ES-I3 (cell line): ENCODE measurements around the gene ISOC2.
"Not testable (repeated sequence)": the region's sequence is repeated elsewhere in the genome, so short reads cannot be mapped to it uniquely, and the experiment has no call there.

Source experiments
- H3K36me3 ChIP-seq: 2 replicates; pipeline ENCODE4 v1.6.1; 2013; ENCODE audit warnings: mild to moderate bottlenecking, low read length, control low read depth, moderate library complexity; ENCODE audit not compliant: insufficient read depth
- H3K4me1 ChIP-seq: 2 replicates; pipeline ENCODE4 v1.6.1; 2013; ENCODE audit warnings: mild to moderate bottlenecking, control low read depth, low read length; ENCODE audit not compliant: insufficient read depth
- H3K9ac ChIP-seq: 2 replicates; pipeline ENCODE4 v1.6.1; 2013; ENCODE audit warnings: low read depth, mild to moderate bottlenecking, low read length, moderate library complexity
- H3K9me3 ChIP-seq: 2 replicates; pipeline ENCODE4 v1.6.1; 2013; ENCODE audit warnings: mild to moderate bottlenecking, low read length, moderate library complexity; ENCODE audit not compliant: control insufficient read depth, insufficient read depth

Gene ISOC2

DNA sequence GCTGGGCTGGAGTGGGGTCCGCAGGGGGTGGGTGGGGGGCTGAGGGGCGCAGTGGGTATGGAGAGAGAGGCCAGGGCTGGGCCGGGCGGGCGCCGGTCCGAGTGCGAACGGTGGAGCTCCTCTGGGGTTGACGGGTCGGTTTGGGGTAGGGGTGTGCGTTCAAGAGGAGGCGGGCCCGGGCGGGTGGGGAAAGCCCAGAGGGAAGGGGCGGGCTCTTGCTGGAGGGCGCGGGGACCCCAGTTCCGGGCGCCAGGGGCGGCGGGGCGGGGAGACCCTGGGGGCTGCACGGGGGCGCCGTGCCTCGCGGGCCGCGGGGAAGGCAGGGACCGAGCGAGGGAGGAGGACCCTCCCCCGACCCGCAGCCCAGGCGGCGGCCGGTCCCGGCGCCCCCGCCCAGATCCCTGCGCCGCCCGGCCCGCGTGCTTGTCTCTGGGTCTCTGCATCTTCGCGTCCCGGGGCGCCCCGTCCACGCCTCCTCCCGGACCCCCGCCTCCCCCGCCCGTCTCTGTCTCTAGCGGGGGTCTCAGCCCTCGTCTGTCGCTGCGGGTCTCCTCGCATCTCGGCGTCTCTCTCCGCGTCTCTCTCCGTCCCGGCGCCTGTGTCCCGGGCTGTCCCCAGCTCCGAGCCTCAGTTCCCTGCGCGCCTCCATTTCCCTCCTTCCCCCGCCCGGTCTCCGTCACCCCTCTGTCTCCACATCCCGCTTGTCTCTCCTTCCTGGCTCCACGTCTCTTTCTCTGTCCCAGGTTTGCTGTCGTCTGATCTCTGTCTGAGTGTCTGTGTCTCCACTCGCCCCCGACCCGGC, 10.1 kb downstream of the ISOC2 start:
- no peaks in the 10 kb centered on the region for H3K36me3 ChIP-seq
- H3K4me1 ChIP-seq, result no peaks in the 10 kb centered on the region
- H3K9me3 ChIP-seq, result no peaks in the 10 kb centered on the region
- peak overlapping the region; percentile 38; the same call in 1 of the 2 replicates for H3K9ac ChIP-seq

DNA sequence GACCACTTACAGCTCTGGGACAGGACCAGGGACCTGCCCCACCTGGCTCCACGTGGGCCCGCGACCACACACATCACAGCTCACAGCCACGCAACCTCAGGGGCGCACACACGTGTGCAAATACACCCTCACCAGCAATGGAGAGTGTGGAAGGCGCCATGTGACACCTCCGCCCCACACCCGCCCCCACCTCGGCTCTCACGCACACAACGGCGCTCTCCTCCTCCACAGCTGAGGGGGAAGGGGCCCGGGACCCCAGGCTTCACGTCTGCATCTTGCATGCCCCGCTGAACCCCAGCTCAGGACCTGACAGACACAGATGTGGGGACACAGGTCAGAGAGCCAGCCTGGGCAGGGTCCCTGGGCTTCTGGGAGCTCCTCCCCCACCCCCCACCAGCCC, 12.0 kb downstream of the ISOC2 start:
- no peaks in the 10 kb centered on the region for H3K4me1 ChIP-seq
- H3K9me3 ChIP-seq, result no peaks in the 10 kb centered on the region
- H3K9ac ChIP-seq, result no peak overlapping the region
- H3K36me3 ChIP-seq, result no peaks in the 10 kb centered on the region

DNA sequence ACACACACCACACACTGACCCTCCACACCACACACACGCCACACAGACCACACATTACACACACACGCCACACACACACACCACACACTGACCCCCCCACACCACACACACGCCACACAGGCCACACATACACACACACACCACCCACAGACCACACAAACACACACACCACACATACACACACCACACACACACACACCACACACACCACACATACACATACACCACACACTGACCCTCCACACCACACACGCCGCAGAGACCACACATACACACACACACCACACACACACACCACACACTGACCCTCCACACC, 13.3 kb downstream of the ISOC2 start:
- not testable (repeated sequence) for H3K9me3 ChIP-seq, H3K36me3 ChIP-seq, H3K4me1 ChIP-seq, H3K9ac ChIP-seq

DNA sequence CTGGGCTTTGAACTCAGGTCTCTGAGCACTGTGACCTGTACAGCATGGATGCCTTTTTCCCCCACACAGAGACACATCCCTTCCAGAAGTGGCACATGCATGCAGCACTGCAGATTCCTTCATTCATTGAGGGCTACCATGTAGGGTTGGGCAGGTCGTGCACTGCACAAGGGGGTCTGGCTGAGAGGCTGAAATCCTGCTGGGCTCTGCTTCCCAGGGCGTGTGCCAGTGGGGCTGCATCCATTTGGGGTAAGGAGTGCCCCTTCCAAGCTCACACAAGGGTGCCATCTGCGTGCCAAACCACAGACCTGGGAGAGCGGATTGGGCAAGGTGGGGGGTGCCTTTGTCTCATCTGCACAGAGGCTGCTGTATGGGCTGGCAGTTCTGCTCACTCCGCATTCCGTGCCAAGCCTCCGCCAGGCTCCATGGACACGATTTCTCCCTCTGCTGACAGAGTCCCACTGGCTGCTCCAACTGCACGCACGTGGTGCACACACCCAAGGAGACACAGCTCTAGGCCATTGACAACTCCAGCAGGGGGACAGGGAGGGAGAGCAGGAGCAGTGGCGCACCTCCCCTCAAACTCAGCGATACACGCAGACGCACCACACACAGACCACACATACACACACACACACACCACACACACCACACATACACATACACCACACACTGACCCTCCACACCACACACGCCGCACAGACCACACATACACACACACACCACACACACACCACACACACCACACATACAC, 13.8 kb downstream of the ISOC2 start:
- Histone ChIP-seq H3K4me1 (no peaks in the 10 kb centered on the region), H3K9me3 (no peaks in the 10 kb centered on the region), H3K36me3 (no peaks in the 10 kb centered on the region), H3K9ac (no peak overlapping the region)

- Histone ChIP-seq H3K36me3 (no peaks in the 10 kb centered on the region), H3K9me3 (no peaks in the 10 kb centered on the region), H3K9ac (no peak overlapping the region), H3K4me1 (no peaks in the 10 kb centered on the region)
Observed at GRCh38 chr19:55446060-55446459, 15.4 kb downstream of the ISOC2 start.

GRCh38 chr19:55444646-55445045, 16.8 kb downstream of the ISOC2 start:
- no peaks in the 10 kb centered on the region for H3K36me3 ChIP-seq
- no peak overlapping the region for H3K9ac ChIP-seq
- no peaks in the 10 kb centered on the region for H3K4me1 ChIP-seq
- H3K9me3 ChIP-seq, result no peaks in the 10 kb centered on the region

DNA sequence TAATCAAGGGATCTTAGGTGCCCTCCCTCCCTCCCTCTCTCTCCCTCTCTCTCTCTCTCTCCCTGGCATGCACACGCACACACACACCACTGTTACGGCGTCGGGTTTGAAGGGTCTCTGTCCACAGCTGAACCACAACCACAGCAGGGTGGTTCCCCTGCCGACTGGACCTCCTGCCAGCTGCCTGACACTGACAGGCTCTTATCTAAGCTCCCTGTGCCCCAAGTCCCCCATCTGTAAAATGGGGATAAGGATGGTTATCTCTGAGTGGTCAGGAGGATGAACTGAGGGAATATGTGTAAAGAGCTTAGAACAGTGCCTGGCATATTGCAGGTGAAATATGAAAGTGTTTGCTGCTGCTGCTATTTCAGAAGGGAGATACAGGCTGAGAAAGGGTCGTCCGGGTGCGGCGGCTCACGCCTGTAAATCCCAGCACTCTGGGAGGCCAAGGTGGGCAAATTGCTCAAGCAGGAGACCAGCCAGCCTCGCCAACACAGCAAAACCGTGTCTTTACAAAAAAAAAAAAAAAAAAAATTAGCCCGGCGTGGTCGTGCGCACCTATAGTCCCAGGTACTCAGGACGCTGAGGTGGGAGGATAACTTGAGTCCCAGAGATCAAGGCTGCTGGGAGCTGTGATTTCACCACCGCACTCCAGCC, 17.5 kb downstream of the ISOC2 start:
- H3K9me3 ChIP-seq, result no peaks in the 10 kb centered on the region
- no peaks in the 10 kb centered on the region for H3K4me1 ChIP-seq

GRCh38 chr19:55443045-55443823, 18.2 kb downstream of the ISOC2 start, which contains the start of gene SHISA7:
SHISA7 (minus strand) TSS chr19:55443300; CDS start chr19:55442863, 437 bp downstream.
- Histone ChIP-seq H3K9me3 (no peaks in the 10 kb centered on the region), H3K4me1 (no peaks in the 10 kb centered on the region), H3K36me3 (no peaks in the 10 kb centered on the region), H3K9ac (peak within 1 kb of the TSS; percentile 28; the same call in 1 of the 2 replicates)

More for the DNA sequence above, 17.5 kb downstream of the ISOC2 start:
- Histone ChIP-seq H3K36me3 (no peaks in the 10 kb centered on the region), H3K9ac (no peak overlapping the region)

- H3K9ac ChIP-seq, result no peak overlapping the region; the same call in 1 of the 2 replicates
- H3K9me3 ChIP-seq, result no peaks in the 10 kb centered on the region
- no peaks in the 10 kb centered on the region for H3K4me1 ChIP-seq
- no peaks in the 10 kb centered on the region for H3K36me3 ChIP-seq
Observed at GRCh38 chr19:55442372-55442961, 19.0 kb downstream of the ISOC2 start.

DNA sequence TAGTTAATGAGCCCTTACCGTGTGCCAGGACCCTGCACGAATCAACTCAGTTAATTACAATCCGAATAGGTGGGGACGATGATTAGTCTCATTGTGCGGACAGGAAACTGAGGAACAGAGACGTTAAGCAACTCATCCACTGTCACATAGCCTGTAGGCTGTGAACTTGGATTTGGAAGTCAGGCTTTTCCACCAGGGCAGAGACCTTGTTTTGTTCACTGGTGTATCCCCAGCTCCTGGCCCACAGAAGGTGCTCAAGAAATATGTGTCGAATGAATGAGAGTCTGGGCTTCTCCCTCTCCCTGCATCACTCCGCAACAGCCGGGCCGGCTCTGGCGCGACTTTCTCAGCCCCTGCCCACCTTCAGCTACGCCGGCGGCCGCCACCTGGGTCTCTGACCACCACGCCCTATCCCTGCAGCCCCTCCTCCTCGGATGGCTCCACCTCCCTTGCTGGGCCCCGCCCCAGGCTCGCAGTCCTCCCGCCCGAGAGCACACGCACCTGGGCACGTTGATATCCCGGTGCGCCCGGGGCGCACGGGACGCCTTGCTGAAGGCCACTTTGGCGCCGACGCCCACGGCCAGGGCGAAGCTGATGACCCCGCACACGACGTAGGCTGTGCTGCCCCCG, 19.6 kb downstream of the ISOC2 start:
- H3K36me3 ChIP-seq, result no peaks in the 10 kb centered on the region
- H3K9ac ChIP-seq, result peak overlapping the region; percentile 54; the same call in 1 of the 2 replicates
- no peaks in the 10 kb centered on the region for H3K4me1 ChIP-seq
- H3K9me3 ChIP-seq, result no peaks in the 10 kb centered on the region

DNA sequence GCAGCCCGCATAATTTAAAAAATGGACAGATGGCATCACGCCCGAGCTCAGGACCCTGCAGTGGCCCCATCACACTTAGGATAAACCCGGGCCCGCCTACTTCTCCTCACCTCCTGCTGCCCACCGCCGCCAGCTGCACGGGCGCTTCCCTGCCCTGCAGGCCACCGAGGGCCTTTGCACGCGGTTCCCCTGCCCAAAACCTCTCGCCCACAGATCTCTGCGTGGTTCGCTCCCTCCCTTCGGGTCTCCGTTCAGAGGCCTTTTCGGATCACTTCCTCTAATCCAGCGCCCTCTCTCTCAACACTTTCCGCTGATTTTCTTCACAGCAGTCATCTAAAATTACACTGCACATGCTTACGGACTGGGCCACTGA, 20.1 kb downstream of the ISOC2 start:
- Histone ChIP-seq H3K9ac (peak overlapping the region; percentile 54; the same call in 1 of the 2 replicates), H3K36me3 (no peaks in the 10 kb centered on the region), H3K9me3 (no peaks in the 10 kb centered on the region), H3K4me1 (no peaks in the 10 kb centered on the region)

- Histone ChIP-seq H3K36me3 (no peaks in the 10 kb centered on the region), H3K9ac (peak overlapping the region; percentile 54), H3K4me1 (no peaks in the 10 kb centered on the region), H3K9me3 (no peaks in the 10 kb centered on the region)
Observed at GRCh38 chr19:55440411-55441105, 20.9 kb downstream of the ISOC2 start.

GRCh38 chr19:55439052-55439451, 22.4 kb downstream of the ISOC2 start:
- Histone ChIP-seq H3K9ac (no peak overlapping the region), H3K4me1 (no peaks in the 10 kb centered on the region), H3K9me3 (no peaks in the 10 kb centered on the region), H3K36me3 (no peaks in the 10 kb centered on the region)
